Stimulated activated CD8-positive, alpha-beta memory T cell treated with anti-CD3 and anti-CD28 coated beads, Interleukin-4, amount 100 ng/mL, for 1 hour (primary cell): ENCODE data around the gene HERPUD2.

Experiments used
- DNase-seq, 2 donors: peaks; one replicate each; pipeline ENCODE4 v3.0.0-alpha.2; 2020; ENCODE audit warnings: low read depth in 2 of 2, low spot score in 1 of 2

HERPUD2 gene

GRCh38 chr7:35694784-35695472, at the start of gene HERPUD2:
HERPUD2 (minus strand) TSS chr7:35695135; CDS start chr7:35694330, 805 bp downstream.
- DNase-seq: peak; percentile 76 to 82

GRCh38 chr7:35738889-35739288, 44.0 kb upstream of the HERPUD2 start:
- DNase-seq: no peak

- no peak for DNase-seq
Observed at GRCh38 chr7:35736725-35737124, 41.8 kb upstream of the HERPUD2 start.

- DNase-seq: no peak
Observed at GRCh38 chr7:35735396-35735795, 40.5 kb upstream of the HERPUD2 start.

GRCh38 chr7:35734001-35734483, 39.1 kb upstream of the HERPUD2 start:
- no peak for DNase-seq

GRCh38 chr7:35731349-35731748, 36.4 kb upstream of the HERPUD2 start:
- no peak for DNase-seq

- DNase-seq: no peak
Observed at GRCh38 chr7:35729061-35729783, 34.3 kb upstream of the HERPUD2 start.

GRCh38 chr7:35728412-35729060, 33.6 kb upstream of the HERPUD2 start:
- no peak for DNase-seq

- DNase-seq: no peak
Observed at GRCh38 chr7:35727571-35727970, 32.6 kb upstream of the HERPUD2 start.

- no peak for DNase-seq
Observed at GRCh38 chr7:35726654-35727053, 31.7 kb upstream of the HERPUD2 start.

- no peak for DNase-seq
Observed at GRCh38 chr7:35725280-35725680, 30.3 kb upstream of the HERPUD2 start.

GRCh38 chr7:35723011-35723410, 28.1 kb upstream of the HERPUD2 start:
- DNase-seq: no peak

GRCh38 chr7:35722054-35722849, 27.3 kb upstream of the HERPUD2 start:
- no peak for DNase-seq

GRCh38 chr7:35721288-35721687, 26.4 kb upstream of the HERPUD2 start:
- DNase-seq: no peak

GRCh38 chr7:35720849-35721248, 25.9 kb upstream of the HERPUD2 start:
- DNase-seq: no peak

GRCh38 chr7:35720032-35720431, 25.1 kb upstream of the HERPUD2 start:
- no peak for DNase-seq

GRCh38 chr7:35718047-35718446, 23.1 kb upstream of the HERPUD2 start:
- no peak for DNase-seq

- DNase-seq: no peak
Observed at GRCh38 chr7:35717516-35717915, 22.6 kb upstream of the HERPUD2 start.

GRCh38 chr7:35717013-35717412, 22.1 kb upstream of the HERPUD2 start:
- DNase-seq: no peak

GRCh38 chr7:35716038-35716803, 21.3 kb upstream of the HERPUD2 start:
- no peak for DNase-seq
